SK-N-SH (cell line): Measurements from ENCODE around the gene ESRP2. TPM values are rescaled to one million over a fixed set of nuclear protein-coding genes. Genes with fewer than 3 reads are reported as not detected.

Experiments
- CTCF ChIA-PET: fragments of 300-600, 350-600 bp; formaldehyde crosslinking; extraction: SDS; loops from one replicate; lab custom pipeline; 2021; lab: Yijun Ruan, JAX
- POLR2A ChIA-PET: fragments of 350-600 bp; sonication (Branson Sonifier 250); formaldehyde crosslinking; extraction: SDS; loops from one replicate; lab custom pipeline; 2020; ENCODE audit warnings: antibody characterized with exemption, inconsistent platforms; lab: Yijun Ruan, JAX
- DNase-seq: peaks from one replicate; pipeline ENCODE4 v3.0.0; 2012
- H2AFZ ChIP-seq: fragments of 200-600 bp; sonication (generic); 2 replicates; pipeline ENCODE4 v1.8.1; 2016; ENCODE audit warnings: antibody characterized with exemption, mild to moderate bottlenecking, low read depth
- H3F3A ChIP-seq: fragments of 200-600 bp; sonication (generic); replicated peaks from 2 replicates; pipeline ENCODE3; 2016; ENCODE audit warnings: antibody characterized with exemption, mild to moderate bottlenecking; ENCODE audit not compliant: insufficient read depth
- H3K27ac ChIP-seq, 2 experiments: fragments of 200-500 bp in 1 of 2; fragments of 200-600 bp in 1 of 2; sonication (Bioruptor generic) in 1 of 2; sonication (generic), shearing (Covaris generic) in 1 of 2; 2 replicates each; pipeline versions ENCODE4 v1.5.1 to v1.6.1; 2014 to 2016; ENCODE audit warnings: low read depth in 2 of 2, inconsistent platforms in 1 of 2, low read length in 1 of 2, mild to moderate bottlenecking in 1 of 2, mixed read lengths in 1 of 2
- H3K27me3 ChIP-seq: fragments of 200-600 bp; sonication (generic), shearing (Covaris generic); 2 replicates; pipeline ENCODE4 v1.6.1; 2016; ENCODE audit warnings: mixed run types; ENCODE audit not compliant: insufficient read depth
- H3K36me3 ChIP-seq, 2 experiments: fragments of 200-500 bp in 1 of 2; fragments of 200-600 bp in 1 of 2; sonication (Bioruptor generic) in 1 of 2; sonication (generic) in 1 of 2; replicated peaks in 1 of 2; 2 replicates each; pipeline versions ENCODE3 to v1.5.1; 2014 to 2016; ENCODE audit warnings: low read length in 1 of 2, mild to moderate bottlenecking in 1 of 2; ENCODE audit not compliant: insufficient read depth in 2 of 2, control insufficient read depth in 1 of 2
- H3K4me1 ChIP-seq, 2 experiments: fragments of 200-500 bp in 1 of 2; fragments of 200-600 bp in 1 of 2; sonication (Bioruptor generic) in 1 of 2; sonication (generic), shearing (Covaris generic) in 1 of 2; 2 replicates each; pipeline versions ENCODE4 v1.5.1 to v1.6.1; 2014 to 2016; ENCODE audit warnings: low read depth in 1 of 2, low read length in 1 of 2, mixed run types in 1 of 2; ENCODE audit not compliant: insufficient read depth in 2 of 2, control insufficient read depth in 1 of 2
- H3K4me2 ChIP-seq: fragments of 200-600 bp; sonication (generic), shearing (Covaris generic); 2 replicates; pipeline ENCODE4 v1.6.1; 2017; ENCODE audit warnings: mixed run types
- H3K4me3 ChIP-seq, 2 experiments: fragments of 200-500 bp in 1 of 2; fragments of 200-600 bp in 1 of 2; sonication (Bioruptor generic) in 1 of 2; sonication (generic), shearing (Covaris generic) in 1 of 2; 2 replicates each; pipeline versions ENCODE4 v1.5.1 to v1.8.1; 2014 to 2016; ENCODE audit warnings: low read depth in 2 of 2, inconsistent platforms in 1 of 2, low read length in 1 of 2, mild to moderate bottlenecking in 1 of 2, mixed read lengths in 1 of 2, moderate library complexity in 1 of 2
- H3K79me2 ChIP-seq: fragments of 200-600 bp; sonication (generic); 2 replicates; pipeline ENCODE4 v1.8.1; 2017; ENCODE audit warnings: mild to moderate bottlenecking; ENCODE audit not compliant: insufficient read depth
- H3K9ac ChIP-seq: fragments of 200-600 bp; sonication (generic); 2 replicates; pipeline ENCODE4 v1.6.1; 2017; ENCODE audit warnings: mixed run types
- H3K9me2 ChIP-seq: fragments of 200-600 bp; sonication (generic); 2 replicates; pipeline ENCODE4 v1.6.1; 2017; ENCODE audit warnings: mixed run types
- H3K9me3 ChIP-seq: fragments of 200-600 bp; sonication (generic); 2 replicates; pipeline ENCODE4 v1.6.1; 2017; ENCODE audit warnings: mixed run types, mild to moderate bottlenecking, moderate library complexity
- H4K20me1 ChIP-seq: fragments of 200-600 bp; sonication (generic); 2 replicates; pipeline ENCODE4 v1.6.1; 2017; ENCODE audit warnings: mild to moderate bottlenecking, mixed run types; ENCODE audit not compliant: insufficient read depth
- ELF1 ChIP-seq: IDR thresholded peaks from 2 replicates; pipeline ENCODE4 v1.4.0; 2012
- EP300 ChIP-seq, 2 experiments: IDR thresholded peaks; 2 replicates each; pipeline versions ENCODE4 v1.4.0 to v1.6.1; 2012; ENCODE audit warnings: borderline replicate concordance in 1 of 2, low read depth in 1 of 2, low read length in 1 of 2
- EZH2phosphoT487 ChIP-seq: fragments of 200-600 bp; sonication (generic); IDR thresholded peaks from 2 replicates; pipeline ENCODE4 v1.6.1; 2017; ENCODE audit warnings: low read depth, mixed run types, mild to moderate bottlenecking, antibody characterized with exemption, moderate library complexity, borderline replicate concordance
- FOSL2 ChIP-seq: IDR thresholded peaks from 2 replicates; pipeline ENCODE4 v1.4.0; 2012; ENCODE audit warnings: low read depth, mild to moderate bottlenecking, moderate library complexity, borderline replicate concordance
- FOXJ3 ChIP-seq: sonication (generic); formaldehyde crosslinking; IDR thresholded peaks from 2 replicates; pipeline ENCODE4 v1.5.1; 2020; ENCODE audit warnings: mild to moderate bottlenecking, missing genetic modification reagents
- FOXM1 ChIP-seq: IDR thresholded peaks from 2 replicates; pipeline ENCODE4 v1.4.0; 2012; ENCODE audit warnings: low read depth, mild to moderate bottlenecking
- GABPA ChIP-seq: IDR thresholded peaks from 2 replicates; pipeline ENCODE4 v1.4.0; 2012; ENCODE audit warnings: low read depth, mild to moderate bottlenecking
- MAX ChIP-seq: IDR thresholded peaks from 2 replicates; pipeline ENCODE4 v1.4.0; 2012; ENCODE audit warnings: low read depth
- NRF1 ChIP-seq: IDR thresholded peaks from 2 replicates; pipeline ENCODE4 v1.6.1; 2012; ENCODE audit warnings: low read depth, mild to moderate bottlenecking, low read length
- POLR2AphosphoS5 ChIP-seq: IDR thresholded peaks from 2 replicates; pipeline ENCODE4 v1.6.1; 2012; ENCODE audit warnings: low read depth, low read length
- RAD21 ChIP-seq: IDR thresholded peaks from 2 replicates; pipeline ENCODE4 v1.6.1; 2012; ENCODE audit warnings: mild to moderate bottlenecking, low read length
- RCOR1 ChIP-seq: fragments of 150-350 bp; IDR thresholded peaks from 2 replicates; pipeline ENCODE4 v1.6.1; 2017; ENCODE audit warnings: antibody characterized with exemption, low read length
- RFX5 ChIP-seq: IDR thresholded peaks from 2 replicates; pipeline ENCODE4 v1.6.1; 2012; ENCODE audit warnings: mild to moderate bottlenecking, improper control_type of control experiment, low read length
- RXRA ChIP-seq: IDR thresholded peaks from 2 replicates; pipeline ENCODE4 v1.4.0; 2012; ENCODE audit warnings: low read depth, mild to moderate bottlenecking, borderline replicate concordance
- SMC3 ChIP-seq: IDR thresholded peaks from 2 replicates; pipeline ENCODE4 v1.6.1; 2012; ENCODE audit warnings: low read depth, low read length, improper control_type of control experiment
- TAF1 ChIP-seq: IDR thresholded peaks from 2 replicates; pipeline ENCODE4 v1.6.1; 2012; ENCODE audit warnings: low read depth, mild to moderate bottlenecking, low read length, moderate library complexity, borderline replicate concordance
- TEAD4 ChIP-seq: IDR thresholded peaks from 2 replicates; pipeline ENCODE4 v1.4.0; 2012; ENCODE audit warnings: mild to moderate bottlenecking, borderline replicate concordance; ENCODE audit not compliant: insufficient read depth
- WGBS: methylation state at CpG from one replicate; pipeline ENCODE4 v1.1.6; 2017; ENCODE audit warnings: low lambda C conversion rate; 5-methylcytosine and 5-hydroxymethylcytosine counted together
- polyA plus RNA-seq, 3 experiments: library from polyadenylated mRNA; depleted of rRNA; stranded (reverse); fragments of >200 nt; gene quantifications; 2 replicates each; pipeline ENCODE4 v1.2.3, GENCODE V29; 2012
- TF ChIP-seq, protein P1 (sequence below): fragments of 150-350 bp; IDR thresholded peaks from 2 replicates; pipeline ENCODE4 v1.6.1; 2017; ENCODE audit warnings: antibody characterized with exemption, low read length, low read depth, borderline replicate concordance
- TF ChIP-seq, protein P2 (sequence below): IDR thresholded peaks from 2 replicates; pipeline ENCODE4; 2012
- TF ChIP-seq, protein P3 (sequence below): fragments of 200-600 bp; sonication (generic); IDR thresholded peaks from 2 replicates; pipeline ENCODE4 v1.6.1; 2017; ENCODE audit warnings: antibody characterized with exemption, mild to moderate bottlenecking, moderate library complexity

The ESRP2 gene
- polyA plus RNA-seq, 1 of the 3 experiments (the other 2 are of a cell fraction): 0.07 TPM

DNA sequence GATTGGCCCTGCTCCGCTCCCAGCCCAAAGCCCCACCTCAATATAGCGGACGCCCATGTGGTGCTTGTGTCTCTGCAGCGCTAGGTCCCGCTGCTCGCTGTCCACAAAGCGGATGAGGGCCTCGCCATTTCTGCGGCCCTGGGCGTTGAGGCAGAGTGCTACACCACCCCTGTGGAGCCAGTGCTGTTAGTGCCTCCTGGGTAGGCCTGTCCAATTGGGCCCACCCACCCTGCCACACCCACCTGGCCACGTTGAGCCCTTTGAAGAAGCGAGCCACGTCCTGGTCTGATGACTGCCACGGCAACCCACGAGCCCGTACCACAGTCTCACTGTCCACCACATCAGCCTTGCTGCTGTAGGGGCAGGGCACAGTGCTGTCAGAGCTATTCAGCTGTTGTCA lies 3.6 kb downstream of the ESRP2 start:
- no peaks in the 10 kb centered on the region for H3K9me2 ChIP-seq
- no peaks in the 10 kb centered on the region for H3K9me3 ChIP-seq
- H3K4me1 ChIP-seq: peaks cover 0 to 18% of the 10 kb centered on the region in 2 experiments; a peak in 2 of 4 replicates
- H3F3A ChIP-seq: peaks cover 7% of the 10 kb centered on the region
- H3K27me3 ChIP-seq: no peaks in the 10 kb centered on the region
- H4K20me1 ChIP-seq: no peaks in the 10 kb centered on the region
- POLR2A ChIA-PET: no interaction called here
- no peak for DNase-seq
- H3K27ac ChIP-seq: no peak overlapping the region
- no peak overlapping the region for H3K9ac ChIP-seq
- TF ChIP-seq NRF1 (no peak), SMC3 (no peak), MAX (no peak)
- TF ChIP-seq, protein P1, sequence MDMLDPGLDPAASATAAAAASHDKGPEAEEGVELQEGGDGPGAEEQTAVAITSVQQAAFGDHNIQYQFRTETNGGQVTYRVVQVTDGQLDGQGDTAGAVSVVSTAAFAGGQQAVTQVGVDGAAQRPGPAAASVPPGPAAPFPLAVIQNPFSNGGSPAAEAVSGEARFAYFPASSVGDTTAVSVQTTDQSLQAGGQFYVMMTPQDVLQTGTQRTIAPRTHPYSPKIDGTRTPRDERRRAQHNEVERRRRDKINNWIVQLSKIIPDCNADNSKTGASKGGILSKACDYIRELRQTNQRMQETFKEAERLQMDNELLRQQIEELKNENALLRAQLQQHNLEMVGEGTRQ: no peak
- TF ChIP-seq, all 33 proteins: peak for 0
- Histone ChIP-seq H2AFZ (no peak overlapping the region), H3K4me3 (no peak overlapping the region), H3K79me2 (no peaks in the 10 kb centered on the region), H3K36me3 (peaks cover 0 to 5% of the 10 kb centered on the region in 2 experiments), H3K4me2 (no peak overlapping the region)
- CTCF ChIA-PET: no interaction called here
- 98% methylated on average over 11 of the region's 16 CpGs for WGBS

DNA sequence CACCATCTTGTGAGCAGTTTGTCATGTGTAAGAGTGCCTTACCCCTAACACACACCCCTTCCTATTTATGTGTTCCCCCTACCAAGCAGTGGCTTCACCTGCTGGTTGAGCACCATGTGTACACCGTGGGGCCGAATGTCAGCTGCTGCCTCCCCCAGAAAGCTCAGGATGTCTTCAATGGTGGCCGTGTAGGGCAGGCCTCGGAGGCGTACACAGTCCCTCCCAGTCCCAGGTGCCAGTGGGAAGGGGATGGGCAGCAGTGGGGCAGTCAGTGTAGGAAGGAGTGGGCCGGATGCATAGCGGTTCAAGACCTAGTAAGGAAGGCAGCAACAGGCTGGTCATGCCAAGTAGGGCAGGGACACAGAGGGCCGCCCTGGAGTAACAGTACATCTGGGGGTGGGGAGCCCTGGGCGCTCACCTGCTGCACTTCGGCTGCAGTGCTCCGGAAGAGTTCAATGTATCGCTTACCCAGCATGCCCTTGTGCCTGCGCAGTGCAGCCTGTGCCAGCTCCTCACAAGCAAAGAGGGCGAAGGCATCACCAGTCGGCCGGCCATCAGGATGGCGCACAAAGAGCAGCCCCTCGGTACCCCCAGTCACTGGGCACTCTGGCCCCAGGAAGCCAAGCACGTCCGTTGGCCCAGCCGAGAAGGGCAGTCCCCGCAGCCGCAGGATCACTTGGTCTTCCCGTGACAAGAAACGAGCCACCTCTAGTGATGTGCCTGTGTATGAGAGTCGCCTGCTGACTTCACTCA lies 4.4 kb downstream of the ESRP2 start:
- Histone ChIP-seq H3K9ac (no peak overlapping the region), H3K4me2 (no peak overlapping the region), H4K20me1 (no peaks in the 10 kb centered on the region), H3K36me3 (peaks cover under 1 to 5% of the 10 kb centered on the region in 2 experiments), H3K79me2 (no peaks in the 10 kb centered on the region), H2AFZ (no peak overlapping the region), H3K9me3 (no peaks in the 10 kb centered on the region), H3F3A (peaks cover 7% of the 10 kb centered on the region), H3K27me3 (no peaks in the 10 kb centered on the region), H3K9me2 (no peaks in the 10 kb centered on the region), H3K4me1 (peaks cover 0 to 18% of the 10 kb centered on the region in 2 experiments; a peak in 2 of 4 replicates), H3K27ac (no peak overlapping the region), H3K4me3 (no peak overlapping the region)
- ChIA-PET CTCF (interaction anchor here (1.2 to 6.0 kb wide), 4 partner anchors 30 to 191 kb away, joined by 3 to 98 read pairs (median 8); partner anchors contain the start of gene NFATC3), POLR2A (interaction anchor here (1.5 kb wide), 1 partner anchor 240 kb away, joined by 3 read pairs; no protein-coding TSS in a partner anchor)
- DNase-seq: no peak
- WGBS: 92% methylated on average over 15 of the region's 26 CpGs
- TF ChIP-seq TAF1 (no peak), FOXM1 (no peak), RCOR1 (no peak), EP300 (IDR thresholded peaks at IDR 0.05; ENCODE audit: borderline replicate concordance in 1 of 2, low read depth in 1 of 2, low read length in 1 of 2) (no peak), RFX5 (no peak), EZH2phosphoT487 (no peak), FOSL2 (no peak), GABPA (no peak), RXRA (no peak), RAD21 (no peak), MAX (no peak), FOXJ3 (CRISPR knock-in tag) (no peak), SMC3 (no peak), TEAD4 (no peak), ELF1 (no peak), POLR2AphosphoS5 (no peak)
- TF ChIP-seq, protein P2, sequence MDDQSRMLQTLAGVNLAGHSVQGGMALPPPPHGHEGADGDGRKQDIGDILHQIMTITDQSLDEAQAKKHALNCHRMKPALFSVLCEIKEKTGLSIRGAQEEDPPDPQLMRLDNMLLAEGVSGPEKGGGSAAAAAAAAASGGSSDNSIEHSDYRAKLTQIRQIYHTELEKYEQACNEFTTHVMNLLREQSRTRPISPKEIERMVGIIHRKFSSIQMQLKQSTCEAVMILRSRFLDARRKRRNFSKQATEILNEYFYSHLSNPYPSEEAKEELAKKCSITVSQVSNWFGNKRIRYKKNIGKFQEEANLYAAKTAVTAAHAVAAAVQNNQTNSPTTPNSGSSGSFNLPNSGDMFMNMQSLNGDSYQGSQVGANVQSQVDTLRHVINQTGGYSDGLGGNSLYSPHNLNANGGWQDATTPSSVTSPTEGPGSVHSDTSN: no peak
- TF ChIP-seq, protein P3, sequence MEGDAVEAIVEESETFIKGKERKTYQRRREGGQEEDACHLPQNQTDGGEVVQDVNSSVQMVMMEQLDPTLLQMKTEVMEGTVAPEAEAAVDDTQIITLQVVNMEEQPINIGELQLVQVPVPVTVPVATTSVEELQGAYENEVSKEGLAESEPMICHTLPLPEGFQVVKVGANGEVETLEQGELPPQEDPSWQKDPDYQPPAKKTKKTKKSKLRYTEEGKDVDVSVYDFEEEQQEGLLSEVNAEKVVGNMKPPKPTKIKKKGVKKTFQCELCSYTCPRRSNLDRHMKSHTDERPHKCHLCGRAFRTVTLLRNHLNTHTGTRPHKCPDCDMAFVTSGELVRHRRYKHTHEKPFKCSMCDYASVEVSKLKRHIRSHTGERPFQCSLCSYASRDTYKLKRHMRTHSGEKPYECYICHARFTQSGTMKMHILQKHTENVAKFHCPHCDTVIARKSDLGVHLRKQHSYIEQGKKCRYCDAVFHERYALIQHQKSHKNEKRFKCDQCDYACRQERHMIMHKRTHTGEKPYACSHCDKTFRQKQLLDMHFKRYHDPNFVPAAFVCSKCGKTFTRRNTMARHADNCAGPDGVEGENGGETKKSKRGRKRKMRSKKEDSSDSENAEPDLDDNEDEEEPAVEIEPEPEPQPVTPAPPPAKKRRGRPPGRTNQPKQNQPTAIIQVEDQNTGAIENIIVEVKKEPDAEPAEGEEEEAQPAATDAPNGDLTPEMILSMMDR: no peak
